Dedifferentiated amniotic fluid mesenchymal stem cell (primary cell): Measurements from ENCODE around the gene SOX13.
A peak's percentile ranks its signal among the peaks of the same experiment; 100 is the strongest.

Experiments
- DNase-seq: peaks from one replicate; pipeline ENCODE4 v3.0.0-alpha.2; 2016; ENCODE audit errors: extremely low spot score

The SOX13 gene

GRCh38 chr1:204065174-204065985, 7.5 kb upstream of the SOX13 start:
- no peak for DNase-seq

- DNase-seq = no peak
These were observed 7.0 kb upstream of the SOX13 start for GRCh38 chr1:204065986-204066300.

DNA sequence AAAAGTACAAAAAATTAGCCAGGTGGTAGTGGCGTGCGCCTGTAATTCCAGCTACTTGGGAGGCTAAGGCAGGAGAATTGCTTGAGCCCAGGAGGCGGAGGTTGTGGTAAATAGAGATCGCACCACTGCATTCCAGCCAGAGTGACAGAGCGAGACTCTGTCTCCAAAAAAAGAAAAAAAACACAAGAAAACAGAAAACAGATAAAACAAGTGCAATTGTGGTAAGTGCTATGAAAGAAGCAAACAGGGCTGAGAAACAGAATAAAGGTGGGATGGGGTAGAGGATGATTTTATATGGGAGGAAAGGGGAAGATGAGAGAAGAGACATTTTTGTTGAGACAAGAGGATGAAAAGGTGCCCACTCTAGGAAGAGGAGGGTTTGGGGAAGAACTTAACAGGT, 5.0 kb upstream of the SOX13 start:
- no peak for DNase-seq

- DNase-seq = no peak
These were observed 3.0 kb upstream of the SOX13 start for GRCh38 chr1:204069887-204070286.

- no peak for DNase-seq
These were observed 2.0 kb upstream of the SOX13 start for GRCh38 chr1:204070895-204071294.

DNA sequence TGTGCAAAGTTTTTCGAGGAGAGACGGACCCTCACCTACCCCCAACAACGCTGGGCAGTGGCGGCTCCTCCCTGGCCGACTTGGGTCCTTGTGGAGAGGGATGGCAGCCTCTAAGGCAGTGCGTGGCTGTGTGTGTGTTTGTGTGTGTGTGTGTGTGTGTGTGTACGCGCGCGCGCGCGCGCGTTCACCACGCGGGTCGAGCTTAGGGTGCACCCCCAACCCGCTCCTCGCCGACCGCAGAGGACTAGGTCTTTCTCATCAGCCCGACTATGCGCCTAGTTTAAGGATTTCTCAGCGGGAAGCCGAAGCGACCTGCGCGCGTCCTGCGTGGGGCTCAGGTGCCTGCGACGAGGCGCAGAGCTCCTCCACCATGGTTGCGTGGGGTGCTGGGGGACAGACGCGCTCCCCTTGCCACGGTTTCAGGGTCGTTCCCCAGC, 940 bp downstream of the SOX13 start:
- DNase-seq = no peak

DNA sequence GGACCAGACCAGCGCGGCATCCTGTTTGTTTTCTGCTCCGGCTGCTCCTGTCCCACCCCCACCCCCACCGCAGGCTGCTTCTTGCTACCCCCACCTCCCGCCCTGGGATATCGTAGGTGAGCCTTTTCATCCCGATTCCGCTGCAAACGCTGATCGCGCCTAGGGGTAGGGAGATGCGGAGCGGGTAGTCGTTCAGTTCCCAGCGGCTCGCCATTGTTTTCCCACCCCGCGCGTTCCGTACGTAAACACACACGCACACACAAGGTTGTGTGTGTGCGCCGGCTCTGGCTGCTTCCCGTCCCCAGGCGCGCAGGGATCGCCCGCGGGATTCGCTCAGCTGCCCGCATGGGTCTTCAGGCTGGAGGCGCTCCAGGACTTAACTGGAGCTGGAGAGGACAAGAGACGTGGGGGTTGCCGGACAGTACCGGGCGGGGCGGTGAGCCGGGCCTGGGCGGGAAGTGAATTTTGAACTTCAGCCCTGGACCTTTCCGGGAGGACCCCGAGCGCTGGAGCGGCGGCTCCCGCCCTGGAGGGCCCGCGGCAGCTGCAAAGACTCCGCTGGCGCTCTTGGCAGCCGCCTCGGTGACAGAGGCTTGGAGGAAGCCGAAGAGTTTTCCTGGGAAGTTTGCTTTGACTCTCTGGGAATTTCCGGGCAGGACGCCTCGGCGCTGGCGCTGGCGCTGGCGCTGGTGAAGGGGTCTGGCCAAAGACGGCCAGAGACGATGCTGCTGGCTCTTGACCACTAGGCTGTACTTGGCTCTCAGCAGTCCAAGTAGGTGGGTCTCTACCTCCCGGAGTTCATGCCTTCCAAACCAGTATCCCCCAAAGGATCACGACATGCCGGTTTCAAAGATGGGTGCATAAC, 1.6 kb downstream of the SOX13 start:
- peak; percentile 32 for DNase-seq

DNA sequence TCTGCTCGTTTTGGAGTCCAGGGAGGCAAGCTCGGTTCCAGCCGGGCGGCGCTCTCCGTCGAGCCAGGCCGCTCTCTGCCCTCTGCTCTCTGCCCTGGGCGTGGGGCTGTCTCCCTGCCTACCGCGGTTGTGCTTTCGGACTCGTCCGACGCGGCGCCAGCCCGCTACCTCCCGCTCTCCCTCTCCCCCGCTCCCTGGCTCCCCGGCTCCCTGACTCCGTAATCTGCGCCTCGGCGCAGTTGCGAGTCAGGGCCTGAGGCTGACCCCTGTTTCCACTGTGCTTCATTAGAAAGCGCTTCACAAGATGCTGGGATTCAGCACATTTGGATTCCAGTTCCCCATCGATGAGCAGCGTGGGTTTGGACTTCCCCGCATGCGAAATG, 2.2 kb downstream of the SOX13 start:
- DNase-seq = no peak

DNA sequence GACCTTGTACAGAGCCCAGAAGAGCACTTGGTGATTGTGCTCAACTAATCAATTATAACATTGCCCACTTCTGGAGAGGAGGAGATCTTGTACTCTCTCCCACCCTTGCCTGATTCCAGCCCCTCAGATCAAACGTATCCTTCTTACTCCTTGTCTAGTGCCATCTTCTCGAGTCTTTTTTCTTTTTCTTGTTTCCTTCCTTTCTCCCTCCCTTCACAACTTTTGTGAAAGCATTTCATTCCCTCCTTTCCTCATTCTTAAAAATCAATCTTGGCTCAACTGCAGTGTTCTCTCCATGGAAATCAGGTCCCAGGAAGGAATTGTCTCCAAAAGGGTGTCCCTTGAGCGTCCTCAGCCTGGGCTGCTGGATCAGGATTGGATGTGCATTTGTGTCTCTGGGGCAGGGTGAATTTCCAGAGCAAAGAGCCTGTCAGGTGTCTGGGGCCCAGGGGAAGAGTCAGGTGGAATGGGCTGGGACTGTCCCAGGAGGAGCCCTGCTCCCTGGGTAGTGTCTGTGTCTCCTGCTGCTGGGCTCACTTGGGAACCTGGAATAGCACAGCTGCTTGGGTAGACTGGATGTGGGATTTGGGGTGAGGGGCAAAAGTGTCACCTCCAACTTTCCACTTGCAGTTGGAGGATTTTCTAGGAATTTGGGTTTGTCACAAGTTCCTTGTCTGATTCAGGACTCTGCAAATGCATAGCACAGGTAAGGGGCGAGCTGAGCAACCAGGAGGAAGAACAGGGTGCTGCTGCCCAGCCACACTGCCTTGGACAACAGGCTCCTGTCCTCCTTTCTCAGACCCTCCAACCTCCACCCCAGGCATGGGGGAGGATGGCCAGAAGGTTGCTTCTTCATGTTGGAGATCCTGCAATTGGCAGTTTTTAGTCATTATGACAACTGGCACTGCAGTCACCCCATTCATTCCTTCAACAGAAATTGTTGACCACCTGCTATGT, 3.3 kb downstream of the SOX13 start:
- DNase-seq = no peak

- DNase-seq = no peak
These were observed 4.0 kb downstream of the SOX13 start for GRCh38 chr1:204076891-204077290.

DNA sequence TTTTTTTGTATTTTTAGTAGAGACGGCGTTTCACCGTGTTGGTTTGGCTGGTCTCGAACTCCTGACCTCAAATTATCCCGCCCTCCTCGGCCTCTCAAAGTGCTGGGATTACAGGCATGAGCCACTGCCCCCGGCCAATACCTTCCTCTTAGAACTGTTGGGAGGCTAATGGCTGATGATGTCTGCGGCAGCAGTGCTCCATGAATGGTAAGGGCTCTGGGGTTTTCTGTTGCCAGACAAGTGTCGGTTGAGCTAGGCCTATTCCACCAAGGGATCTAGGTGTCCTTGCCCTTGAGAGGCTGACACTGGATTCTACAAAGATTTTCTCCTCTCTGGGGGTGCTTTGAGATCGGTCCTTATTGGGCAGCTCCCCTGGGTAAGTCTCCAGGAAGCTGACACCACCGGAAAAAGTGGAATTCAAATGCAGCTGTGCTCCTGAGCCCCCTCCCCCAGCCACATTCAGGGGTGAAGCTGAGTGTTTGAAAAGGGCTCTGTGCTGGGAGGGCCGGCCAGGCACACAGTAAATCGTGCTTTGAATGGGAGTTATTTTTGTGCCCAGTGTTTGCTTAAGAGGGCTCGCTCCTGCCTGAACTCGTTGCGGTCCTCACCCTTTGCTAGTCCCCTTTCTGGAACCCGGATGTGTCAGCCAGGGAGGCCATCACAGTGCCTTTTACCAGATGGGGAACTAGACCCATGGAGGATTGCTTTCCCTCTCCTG, 5.2 kb downstream of the SOX13 start:
- no peak for DNase-seq

GRCh38 chr1:204079608-204079999, 6.7 kb downstream of the SOX13 start:
- DNase-seq = no peak

DNA sequence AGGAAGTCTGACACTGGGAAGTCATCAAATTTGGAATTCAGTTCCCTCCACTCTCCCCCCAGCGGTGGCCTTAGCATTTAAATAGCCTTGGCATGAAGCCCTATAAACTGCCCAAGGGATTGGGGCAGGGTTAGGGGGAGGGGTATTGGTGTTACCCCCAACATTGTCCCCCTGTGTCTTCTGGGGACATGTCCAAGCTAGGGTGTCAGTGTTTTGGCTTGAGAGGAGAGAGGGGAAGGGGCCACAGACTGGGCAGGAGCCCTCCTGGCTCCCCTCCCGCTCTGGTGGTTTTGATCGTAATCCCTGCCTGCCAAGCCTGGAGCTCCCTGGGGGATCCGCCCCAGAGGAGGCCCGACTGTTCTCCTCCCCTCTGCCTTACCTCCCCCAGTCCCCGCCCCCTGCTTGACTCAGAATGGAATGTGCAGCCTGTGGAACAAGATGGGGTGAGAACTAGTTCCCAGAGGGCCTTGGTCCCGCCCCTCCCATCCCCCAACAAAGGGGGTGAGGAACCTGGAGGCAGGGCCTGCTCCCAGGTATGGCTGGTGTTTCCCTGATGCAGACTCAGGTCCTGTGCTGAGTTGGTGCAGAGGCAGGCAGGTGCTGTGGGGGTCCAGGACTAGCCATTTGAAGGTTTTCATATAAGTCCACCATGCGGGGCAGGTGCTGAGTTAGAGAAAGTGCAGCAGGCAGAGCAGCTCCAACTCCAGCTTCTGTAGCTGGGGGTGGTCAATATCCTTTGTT, 7.4 kb downstream of the SOX13 start:
- DNase-seq = peak; percentile 39

DNA sequence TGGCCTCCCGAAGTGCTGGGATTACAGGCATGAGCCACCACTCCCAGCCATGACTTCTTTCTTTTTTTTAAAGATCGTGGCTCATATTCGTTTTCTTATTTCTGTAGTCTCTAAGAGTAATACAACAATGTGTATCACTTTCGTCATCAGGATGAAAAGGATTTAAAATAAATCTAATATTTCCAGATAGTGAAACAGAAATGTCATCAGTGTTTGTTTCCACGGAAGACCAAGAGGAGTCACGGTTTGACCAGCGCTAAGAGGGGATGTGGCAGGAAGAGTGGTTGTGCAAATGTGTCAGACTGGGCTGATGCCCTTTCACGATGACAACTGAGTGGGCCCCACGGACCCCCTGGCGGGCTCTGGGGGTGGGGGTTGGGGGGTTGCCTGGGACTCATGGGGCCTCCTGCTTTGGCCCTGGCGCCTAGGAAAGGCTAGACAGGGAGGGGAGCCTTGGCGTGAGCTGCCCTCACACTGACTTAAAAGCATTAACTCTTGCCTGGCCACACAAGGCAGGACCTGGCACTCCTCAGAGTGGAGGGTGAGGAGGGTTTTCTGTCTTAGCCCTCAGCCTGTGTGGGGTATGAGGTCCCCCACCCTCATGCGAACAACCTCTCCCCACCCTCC, 8.4 kb downstream of the SOX13 start:
- DNase-seq = no peak

- DNase-seq = no peak
These were observed 9.0 kb downstream of the SOX13 start for GRCh38 chr1:204081791-204082513.

DNA sequence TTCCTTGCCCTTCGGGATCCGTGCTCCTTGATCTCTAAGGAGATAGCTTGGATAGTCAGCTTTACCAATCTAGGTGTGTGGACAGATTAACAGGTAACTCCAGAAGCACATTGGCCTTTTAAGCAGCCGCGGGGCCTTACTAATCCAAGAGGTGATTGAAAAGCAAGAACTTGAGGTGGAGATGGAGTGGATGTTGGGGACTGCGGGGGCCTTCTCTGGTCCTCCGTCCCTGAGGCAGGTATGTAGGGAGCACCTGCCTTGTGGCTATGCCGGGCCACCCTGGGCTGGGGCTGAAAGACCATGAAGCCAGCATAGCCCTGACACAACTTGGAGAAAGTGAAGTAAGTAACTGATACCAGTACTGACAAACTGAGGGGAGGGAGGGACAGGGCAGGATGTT, 10.6 kb downstream of the SOX13 start:
- DNase-seq = no peak

GRCh38 chr1:204084247-204084772, 11.4 kb downstream of the SOX13 start:
- DNase-seq = no peak

GRCh38 chr1:204085876-204086275, 13.0 kb downstream of the SOX13 start:
- no peak for DNase-seq

- DNase-seq = no peak
These were observed 14.4 kb downstream of the SOX13 start for GRCh38 chr1:204087181-204087892.
